Esophagus (tissue), 2 donors: ENCODE data around the gene RPS2. TPM values are rescaled to one million over a fixed set of nuclear protein-coding genes. Genes with fewer than 3 reads are reported as not detected.
"Not testable (repeated sequence)": the region's sequence is repeated elsewhere in the genome, so short reads cannot be mapped to it uniquely, and the experiment has no call there.

Experiments
- H3K27ac ChIP-seq, 2 donors: one replicate each; pipeline ENCODE4 v1.5.1; 2013; ENCODE audit warnings: low read depth in 2 of 2, mild to moderate bottlenecking in 2 of 2, inconsistent platforms in 1 of 2, low read length in 1 of 2, moderate library complexity in 1 of 2
- H3K27me3 ChIP-seq, 2 donors: one replicate each; pipeline ENCODE4 v1.6.1; 2013; ENCODE audit warnings: low read length in 2 of 2, control low read depth in 1 of 2, mild to moderate bottlenecking in 1 of 2; ENCODE audit not compliant: insufficient read depth in 2 of 2, control insufficient read depth in 1 of 2
- H3K36me3 ChIP-seq, 2 donors: one replicate each; pipeline ENCODE4 v1.6.1; 2013; ENCODE audit warnings: low read length in 1 of 2; ENCODE audit not compliant: control insufficient read depth in 2 of 2, insufficient read depth in 2 of 2
- H3K4me1 ChIP-seq, 2 donors: one replicate each; pipeline ENCODE4 v1.6.1; 2013; ENCODE audit warnings: low read length in 1 of 2; ENCODE audit not compliant: control insufficient read depth in 2 of 2, insufficient read depth in 2 of 2
- H3K4me3 ChIP-seq, 2 donors: one replicate each; pipeline ENCODE4 v1.5.1; 2013; ENCODE audit warnings: low read length in 2 of 2, mild to moderate bottlenecking in 2 of 2, low read depth in 1 of 2, moderate library complexity in 1 of 2
- H3K9me3 ChIP-seq, 2 donors: one replicate each; pipeline ENCODE4 v1.6.1; 2013; ENCODE audit warnings: mild to moderate bottlenecking in 2 of 2, low read depth in 1 of 2, low read length in 1 of 2, moderate library complexity in 1 of 2; ENCODE audit not compliant: control insufficient read depth in 2 of 2, insufficient read depth in 1 of 2
- WGBS, 2 donors: extraction: QIAGEN DNeasy Blood & Tissue Kit; methylation state at CpG; one replicate each; pipeline ENCODE4 v1.1.7; 2013; 5-methylcytosine and 5-hydroxymethylcytosine counted together
- polyA plus RNA-seq, 2 donors: library from polyadenylated mRNA; stranded (reverse); fragments of 200-250 nt; gene quantifications; one replicate each; pipeline ENCODE4 v1.2.3, GENCODE V29; 2013
- donor health status: healthy with polysubstance abuse.
- donor health status: Bipolar disorder and iron deficiency.

RPS2 gene
- 1,000 to 10,000 TPM; 2,871 to 3,908 TPM for polyA plus RNA-seq

- peak within 1 kb of the TSS; percentile 95 to 98 for H3K27ac ChIP-seq
- peaks cover 2 to 19% of the 10 kb centered on the region in 2 donors for H3K4me1 ChIP-seq
- no peaks in the 10 kb centered on the region for H3K27me3 ChIP-seq
- no peaks in the 10 kb centered on the region for H3K9me3 ChIP-seq
- peak within 1 kb of the TSS; percentile 68 to 89 for H3K4me3 ChIP-seq
- WGBS, 2 donors, result 1% methylated on average over 86 to 97 of the region's 97 CpGs
- peaks cover 2 to 21% of the 10 kb centered on the region in 2 donors for H3K36me3 ChIP-seq
Observed at GRCh38 chr16:1964506-1965395, at the start of gene RPS2. Gene RPS2 (minus strand): TSS chr16:1964826. CDS start chr16:1964625, 201 bp downstream.

- Histone ChIP-seq H3K9me3 (no peaks in the 10 kb centered on the region), H3K27me3 (no peaks in the 10 kb centered on the region), H3K27ac (no peak overlapping the region), H3K36me3 (no peaks in the 10 kb centered on the region), H3K4me1 (peaks cover 0 to 12% of the 10 kb centered on the region in 2 donors), H3K4me3 (no peak overlapping the region)
- WGBS, 2 donors, result 92 to 93% methylated on average over 15 of the region's 15 CpGs
Observed at GRCh38 chr16:2013527-2013926, 48.9 kb upstream of the RPS2 start.

- H3K36me3 ChIP-seq, H3K4me3 ChIP-seq, H3K27me3 ChIP-seq, H3K9me3 ChIP-seq, H3K27ac ChIP-seq: not testable (repeated sequence)
- WGBS, 2 donors, result 85 to 90% methylated on average over 9 of the region's 9 CpGs
- peaks cover 10 to 26% of the 10 kb centered on the region in 2 donors for H3K4me1 ChIP-seq
Observed at GRCh38 chr16:2011726-2012125, 47.1 kb upstream of the RPS2 start.

DNA sequence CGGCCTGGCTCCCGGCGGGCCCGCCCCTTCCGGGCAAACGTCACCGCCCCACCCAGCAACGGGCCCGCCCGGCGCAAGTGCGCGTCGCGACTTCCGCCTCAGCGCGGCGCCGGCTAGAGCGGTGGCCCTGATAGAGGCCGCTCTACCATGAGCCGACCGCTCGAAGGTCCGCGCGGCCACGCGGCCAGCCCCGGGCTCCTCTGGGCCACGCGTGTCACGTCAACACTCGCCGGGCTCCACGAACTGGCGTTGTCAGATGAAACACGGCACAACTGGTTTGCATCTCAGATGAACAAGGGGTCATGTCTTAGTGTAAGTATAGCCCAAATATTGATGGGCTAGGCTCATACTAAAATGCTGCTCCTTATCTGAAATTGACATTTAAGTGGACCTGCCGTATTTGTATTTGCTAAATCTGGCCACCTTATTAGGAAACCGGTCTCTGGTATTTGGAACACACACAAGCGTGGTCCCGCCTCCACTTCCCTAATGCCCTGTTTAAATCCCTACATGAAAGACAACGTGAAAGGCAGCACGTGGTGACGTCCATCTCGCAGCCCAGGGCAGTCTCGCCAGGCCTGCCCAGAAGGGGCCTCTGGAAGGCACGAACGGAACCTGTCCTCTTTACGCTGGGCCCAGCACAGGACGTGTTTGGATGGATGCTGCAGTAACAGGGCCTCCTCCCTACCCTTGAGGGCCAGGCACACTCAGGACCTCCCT lies 45.3 kb upstream of the RPS2 start, which contains the start of gene ZNF598:
Gene ZNF598, minus strand, starts transcription at position 31 of the 720 bp plus-strand sequence.
- Histone ChIP-seq H3K36me3 (peaks cover 0 to 17% of the 10 kb centered on the region in 2 donors), H3K4me1 (peaks cover 10 to 34% of the 10 kb centered on the region in 2 donors), H3K4me3 (peak within 1 kb of the TSS; percentile 84 to 88), H3K27ac (peak within 1 kb of the TSS; percentile 93 to 97), H3K27me3 (no peaks in the 10 kb centered on the region), H3K9me3 (no peaks in the 10 kb centered on the region)
- WGBS, 2 donors, result 1 to 3% methylated on average over 36 to 52 of the region's 52 CpGs

DNA sequence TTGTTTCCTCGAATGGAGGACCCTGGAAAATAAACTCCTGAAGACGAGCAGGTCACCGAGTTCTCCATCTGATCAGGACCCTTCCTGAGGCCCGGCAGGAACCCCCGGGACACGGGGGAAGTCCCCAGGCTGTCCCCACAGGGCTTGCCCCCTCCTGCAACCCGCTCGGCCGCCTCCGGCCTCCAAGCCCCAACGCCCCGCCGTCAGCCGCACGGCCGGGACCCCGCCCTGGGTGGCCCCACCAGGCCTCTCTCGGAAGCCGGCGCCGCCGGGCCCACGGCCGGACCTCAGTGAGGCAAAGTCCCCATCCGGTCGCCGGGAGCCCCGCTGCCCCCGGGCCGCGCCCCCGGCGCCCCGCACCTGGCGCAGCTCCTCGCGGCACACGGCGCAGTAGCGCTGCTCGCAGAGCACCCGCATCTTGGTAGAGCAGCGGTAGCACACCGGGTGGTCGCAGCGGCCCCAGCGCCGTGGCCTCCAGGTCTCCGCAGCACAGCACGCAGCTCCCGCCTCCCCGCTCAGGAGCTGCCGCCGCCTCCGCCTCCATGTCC lies 44.6 kb upstream of the RPS2 start:
- 0 to 1% methylated on average over 48 to 55 of the region's 55 CpGs for WGBS, 2 donors

DNA sequence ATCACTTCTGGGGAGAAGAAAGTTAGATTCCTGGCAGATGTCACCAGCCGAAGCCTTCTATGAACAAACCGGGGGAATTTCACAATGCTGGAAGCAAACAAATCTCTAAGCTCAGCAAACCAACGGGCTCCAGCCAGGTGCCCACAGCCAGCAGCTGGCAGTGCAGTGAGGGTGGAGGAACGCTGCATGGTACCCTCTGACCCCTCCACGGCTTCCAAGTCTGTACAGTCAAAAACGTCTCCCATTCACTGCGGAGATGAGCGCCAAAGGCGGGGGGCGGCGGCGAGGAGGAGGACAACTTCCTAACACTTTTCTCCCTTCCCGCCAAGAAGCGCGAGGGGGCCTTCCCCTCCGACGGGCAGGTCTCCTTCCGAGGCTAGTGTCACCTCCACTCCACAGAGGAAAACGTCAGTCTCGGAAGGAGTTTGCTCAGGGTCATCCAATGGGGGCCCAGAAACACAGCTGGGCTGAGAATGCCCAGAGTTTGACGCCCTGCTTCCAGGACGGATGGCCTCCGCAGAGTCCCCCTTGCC lies 44.1 kb upstream of the RPS2 start:
- Histone ChIP-seq H3K4me1 (peaks cover 16 to 43% of the 10 kb centered on the region in 2 donors), H3K27me3 (no peaks in the 10 kb centered on the region), H3K36me3 (peaks cover 0 to 18% of the 10 kb centered on the region in 2 donors), H3K9me3 (no peaks in the 10 kb centered on the region), H3K4me3 (peak overlapping the region; percentile 84 to 88), H3K27ac (peak overlapping the region; percentile 90 to 97)
- WGBS, 2 donors, result 1 to 2% methylated on average over 23 of the region's 23 CpGs

More for the DNA sequence above, 44.6 kb upstream of the RPS2 start:
- Histone ChIP-seq H3K27ac (peak overlapping the region; percentile 90 to 97), H3K4me1 (peaks cover 13 to 40% of the 10 kb centered on the region in 2 donors), H3K27me3 (no peaks in the 10 kb centered on the region), H3K9me3 (no peaks in the 10 kb centered on the region), H3K36me3 (peaks cover 0 to 18% of the 10 kb centered on the region in 2 donors), H3K4me3 (peak overlapping the region; percentile 84 to 88)

- Histone ChIP-seq H3K36me3 (peaks cover 0 to 23% of the 10 kb centered on the region in 2 donors), H3K27me3 (no peaks in the 10 kb centered on the region), H3K9me3 (no peaks in the 10 kb centered on the region), H3K27ac (peak overlapping the region; percentile 88 to 90), H3K4me3 (peak overlapping the region; percentile 7 to 84), H3K4me1 (peaks cover 16 to 47% of the 10 kb centered on the region in 2 donors)
- WGBS, 2 donors, result 18 to 21% methylated on average over 15 of the region's 15 CpGs
Observed at GRCh38 chr16:2008009-2008526, 43.4 kb upstream of the RPS2 start.

DNA sequence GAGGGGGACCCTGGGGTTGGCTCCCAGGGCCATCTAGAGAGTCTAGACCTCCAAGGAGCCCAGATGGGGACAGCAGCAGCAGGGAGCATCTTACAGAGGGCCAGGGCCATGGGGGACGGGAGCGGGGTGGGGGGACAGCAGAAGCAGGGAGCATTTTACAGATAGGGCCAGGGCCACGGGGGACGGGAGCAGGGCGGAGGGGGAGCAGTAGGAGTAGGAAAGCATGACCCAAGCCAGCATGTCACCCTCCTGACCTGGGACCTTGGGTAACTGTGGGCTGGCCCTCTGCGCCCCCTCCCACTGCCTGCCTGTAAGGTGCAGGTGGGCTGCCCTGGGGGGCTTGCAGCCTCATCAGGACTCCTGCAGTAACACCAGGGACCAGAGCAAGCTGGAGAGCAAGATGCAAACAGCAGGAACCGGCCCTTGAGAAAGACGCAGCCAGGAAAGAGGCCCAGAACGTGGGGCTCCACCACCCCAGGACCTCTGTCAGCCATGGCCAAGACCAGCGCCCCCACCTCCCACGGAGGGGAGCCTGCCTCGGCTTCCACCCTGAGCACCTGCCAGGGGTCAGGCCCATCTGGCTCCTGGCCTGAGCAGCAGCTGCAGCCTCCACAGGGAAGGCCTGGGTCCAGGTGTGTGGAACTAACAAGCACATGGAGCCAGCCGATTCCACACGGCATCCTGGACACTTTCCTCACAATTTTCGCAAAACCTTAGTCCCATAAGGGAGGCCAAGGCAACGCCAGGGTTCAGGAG lies 42.6 kb upstream of the RPS2 start:
- Histone ChIP-seq H3K4me1 (peaks cover 16 to 47% of the 10 kb centered on the region in 2 donors), H3K36me3 (peaks cover under 1 to 31% of the 10 kb centered on the region in 2 donors)
- WGBS, 2 donors, result 65 to 66% methylated on average over 15 to 16 of the region's 16 CpGs

More for the DNA sequence above, 42.6 kb upstream of the RPS2 start:
- Histone ChIP-seq H3K9me3 (no peaks in the 10 kb centered on the region), H3K4me3 (peak overlapping the region; percentile 14 to 84), H3K27ac (peak overlapping the region; percentile 88 to 90), H3K27me3 (no peaks in the 10 kb centered on the region)
